ENCODE data around the gene PLEKHM2.

The PLEKHM2 gene

GRCh38 chr1:15676010-15676409 lies 8.1 kb upstream of the PLEKHM2 start:
- H3K4me3 ChIP-seq (ENCODE audit: low read depth, low read length) = no peak overlapping the region
- TF ChIP-seq CTCF (IDR thresholded peaks at IDR 0.05; ENCODE audit: low read depth, low read length) = no peak

- TF ChIP-seq CTCF (IDR thresholded peaks at IDR 0.05; ENCODE audit: low read depth, low read length) = no peak
- H3K4me3 ChIP-seq (ENCODE audit: low read depth, low read length) = no peak overlapping the region
These were observed 7.1 kb upstream of the PLEKHM2 start for GRCh38 chr1:15676688-15677661.

- no peak overlapping the region for H3K4me3 ChIP-seq (ENCODE audit: low read depth, low read length)
- no peak for TF ChIP-seq CTCF (IDR thresholded peaks at IDR 0.05; ENCODE audit: low read depth, low read length)
These were observed 5.5 kb upstream of the PLEKHM2 start for GRCh38 chr1:15678578-15678977.

- no peak for TF ChIP-seq CTCF (IDR thresholded peaks at IDR 0.05; ENCODE audit: low read depth, low read length)
- H3K4me3 ChIP-seq (ENCODE audit: low read depth, low read length) = no peak overlapping the region
These were observed 4.0 kb upstream of the PLEKHM2 start for GRCh38 chr1:15680131-15680530.

GRCh38 chr1:15680561-15681348 lies 3.4 kb upstream of the PLEKHM2 start:
- no peak overlapping the region for H3K4me3 ChIP-seq (ENCODE audit: low read depth, low read length)
- TF ChIP-seq CTCF (IDR thresholded peaks at IDR 0.05; ENCODE audit: low read depth, low read length) = no peak

GRCh38 chr1:15681349-15682292 lies 2.5 kb upstream of the PLEKHM2 start:
- no peak overlapping the region for H3K4me3 ChIP-seq (ENCODE audit: low read depth, low read length)
- no peak for TF ChIP-seq CTCF (IDR thresholded peaks at IDR 0.05; ENCODE audit: low read depth, low read length)
